Retinal pigment epithelial cell (primary cell): ENCODE measurements around the gene ADCYAP1R1.

Experiments used
- DNase-seq: peaks from one replicate; pipeline ENCODE4 v3.0.0-alpha.2; 2010; ENCODE audit warnings: low read depth
- H3K4me3 ChIP-seq: 2 replicates; pipeline ENCODE4 v1.5.1; 2011; ENCODE audit warnings: mild to moderate bottlenecking, low read length, control low read depth, moderate library complexity
- CTCF ChIP-seq: conservative IDR thresholded peaks from 2 replicates; pipeline ENCODE4 v1.5.1; 2011; ENCODE audit warnings: low read depth, low read length, control low read depth, inconsistent platforms

Gene ADCYAP1R1

GRCh38 chr7:31052487-31052840 lies 356 bp downstream of the ADCYAP1R1 start:
- no peak for DNase-seq
- H3K4me3 ChIP-seq: no peak overlapping the region
- no peak for TF ChIP-seq CTCF

- H3K4me3 ChIP-seq: no peak overlapping the region
- DNase-seq: no peak
- TF ChIP-seq CTCF: no peak
Measured at GRCh38 chr7:31052841-31053601, 913 bp downstream of the ADCYAP1R1 start.

GRCh38 chr7:31053986-31054385 lies 1.9 kb downstream of the ADCYAP1R1 start:
- DNase-seq: no peak
- H3K4me3 ChIP-seq: no peak overlapping the region
- no peak for TF ChIP-seq CTCF

- no peak for TF ChIP-seq CTCF
- no peak for DNase-seq
- H3K4me3 ChIP-seq: no peak overlapping the region
Measured at GRCh38 chr7:31054608-31055278, 2.6 kb downstream of the ADCYAP1R1 start.

- no peak for DNase-seq
- H3K4me3 ChIP-seq: no peak overlapping the region
- TF ChIP-seq CTCF: no peak
Measured at GRCh38 chr7:31055471-31055870, 3.4 kb downstream of the ADCYAP1R1 start.

- DNase-seq: no peak
- no peak overlapping the region for H3K4me3 ChIP-seq
- no peak for TF ChIP-seq CTCF
Measured at GRCh38 chr7:31056775-31057346, 4.8 kb downstream of the ADCYAP1R1 start.

GRCh38 chr7:31058122-31058521 lies 6.0 kb downstream of the ADCYAP1R1 start:
- no peak for DNase-seq
- no peak for TF ChIP-seq CTCF
- no peak overlapping the region for H3K4me3 ChIP-seq
